CD14-positive monocyte (primary cell): ENCODE data around the gene SLC35E3. TPM values are rescaled to one million over a fixed set of nuclear protein-coding genes. Genes with fewer than 3 reads are reported as not detected.
"Not testable (repeated sequence)": the region's sequence is repeated elsewhere in the genome, so short reads cannot be mapped to it uniquely, and the experiment has no call there.

Experiments used
- DNase-seq, 3 donors: peaks; one replicate each; pipeline ENCODE4 v3.0.0-alpha.2; 2011 to 2022
- H2AFZ ChIP-seq: 2 replicates; pipeline ENCODE4 v1.6.0; 2012; ENCODE audit warnings: mild to moderate bottlenecking, low read depth, low read length, inconsistent platforms; ENCODE audit not compliant: insufficient read depth, poor library complexity, severe bottlenecking
- H3K27ac ChIP-seq, 2 donors: 1 replicate in 1 of 2; 2 replicates in 1 of 2; pipeline ENCODE4 v1.5.1; 2012 to 2013; ENCODE audit warnings: low read length in 2 of 2, control low read depth in 1 of 2, inconsistent platforms in 1 of 2, low read depth in 1 of 2, mild to moderate bottlenecking in 1 of 2
- H3K27me3 ChIP-seq, 2 donors: one replicate each; pipeline versions ENCODE4 v1.6.0 to v1.6.1; 2011 to 2013; ENCODE audit warnings: low read length in 2 of 2; ENCODE audit not compliant: control insufficient read depth in 2 of 2, insufficient read depth in 2 of 2
- H3K36me3 ChIP-seq, 2 donors: replicated peaks in 1 of 2; 1 replicate in 1 of 2; 2 replicates in 1 of 2; pipeline versions ENCODE4 v1.5.1 to v1.6.1; 2012 to 2013; ENCODE audit warnings: low read length in 2 of 2, control low read depth in 1 of 2, inconsistent platforms in 1 of 2, mild to moderate bottlenecking in 1 of 2; ENCODE audit not compliant: insufficient read depth in 2 of 2, control insufficient read depth in 1 of 2
- H3K4me1 ChIP-seq, 2 donors: 1 replicate in 1 of 2; 2 replicates in 1 of 2; pipeline versions ENCODE4 v1.5.1 to v1.6.1; 2012 to 2013; ENCODE audit warnings: low read length in 2 of 2, control low read depth in 1 of 2, inconsistent platforms in 1 of 2, mild to moderate bottlenecking in 1 of 2, moderate library complexity in 1 of 2; ENCODE audit not compliant: insufficient read depth in 2 of 2, control insufficient read depth in 1 of 2
- H3K4me2 ChIP-seq: replicated peaks from 2 replicates; pipeline ENCODE3; 2012; ENCODE audit warnings: low read length, moderate library complexity, mild to moderate bottlenecking; ENCODE audit not compliant: poor library complexity, severe bottlenecking; ENCODE audit errors: extremely low read depth
- H3K4me3 ChIP-seq, 3 experiments: fragments of 200-600 bp in 1 of 3; sonication (generic) in 1 of 3; replicated peaks in 1 of 3; 1 replicate in 2 of 3; 2 replicates in 1 of 3; pipeline ENCODE4 v1.5.1; 2011 to 2013; ENCODE audit warnings: low read length in 3 of 3, mild to moderate bottlenecking in 3 of 3, control low read depth in 2 of 3, low read depth in 2 of 3, inconsistent platforms in 1 of 3, moderate library complexity in 1 of 3
- H3K79me2 ChIP-seq: 2 replicates; pipeline ENCODE4 v1.6.0; 2012; ENCODE audit warnings: mild to moderate bottlenecking, control low read depth, inconsistent platforms, low read length, moderate library complexity; ENCODE audit not compliant: insufficient read depth
- H3K9ac ChIP-seq: 2 replicates; pipeline ENCODE4 v1.6.0; 2017; ENCODE audit warnings: low read length, mild to moderate bottlenecking; ENCODE audit not compliant: insufficient read depth, poor library complexity, severe bottlenecking
- H3K9me3 ChIP-seq, 2 donors: replicated peaks in 1 of 2; 1 replicate in 1 of 2; 2 replicates in 1 of 2; pipeline versions ENCODE4 v1.5.1 to v1.6.1; 2012 to 2013; ENCODE audit warnings: low read length in 2 of 2, control low read depth in 1 of 2; ENCODE audit not compliant: control insufficient read depth in 1 of 2, insufficient read depth in 1 of 2
- H4K20me1 ChIP-seq: 2 replicates; pipeline ENCODE4 v1.6.0; 2012; ENCODE audit warnings: mild to moderate bottlenecking, low read length, control low read depth, moderate library complexity; ENCODE audit not compliant: insufficient read depth
- H3K27ac Mint-ChIP-seq, 7 donors: one replicate each; pipeline ENCODE4 v1.8.0; 2020; ENCODE audit warnings: mild to moderate bottlenecking in 7 of 7, mixed read lengths in 7 of 7, moderate library complexity in 6 of 7, inconsistent platforms in 2 of 7
- H3K27me3 Mint-ChIP-seq, 3 donors: one replicate each; pipeline ENCODE4 v1.8.0; 2021 to 2022; ENCODE audit warnings: low read depth in 3 of 3, mild to moderate bottlenecking in 3 of 3, mixed read lengths in 3 of 3, moderate library complexity in 3 of 3, inconsistent platforms in 1 of 3
- H3K36me3 Mint-ChIP-seq, 2 donors: one replicate each; pipeline ENCODE4 v1.8.0; 2020; ENCODE audit warnings: mixed read lengths in 2 of 2, inconsistent platforms in 1 of 2, mild to moderate bottlenecking in 1 of 2
- H3K4me1 Mint-ChIP-seq: one replicate; pipeline ENCODE4 v1.8.0; 2020; ENCODE audit warnings: mild to moderate bottlenecking, mixed read lengths
- H3K4me3 Mint-ChIP-seq, 2 donors: one replicate each; pipeline ENCODE4 v1.8.0; 2020; ENCODE audit warnings: mild to moderate bottlenecking in 2 of 2, mixed read lengths in 2 of 2, moderate library complexity in 1 of 2
- H3K9me3 Mint-ChIP-seq, 7 donors: one replicate each; pipeline ENCODE4 v1.8.0; 2020 to 2022; ENCODE audit warnings: mixed read lengths in 7 of 7, mild to moderate bottlenecking in 6 of 7, moderate library complexity in 6 of 7, inconsistent platforms in 2 of 7
- CTCF ChIP-seq: fragments of 200-600 bp; IDR thresholded peaks from one replicate; pipeline ENCODE4 v1.8.0; 2022; ENCODE audit warnings: antibody characterized with exemption, mild to moderate bottlenecking
- WGBS: methylation state at CpG from one replicate; pipeline ENCODE4 v1.1.5; 2013; ENCODE audit warnings: missing lambda C conversion rate; ENCODE audit not compliant: insufficient coverage; 5-methylcytosine and 5-hydroxymethylcytosine counted together
- intact Hi-C, 2 donors: fragments of 100-400 bp; cut with micrococcal nuclease; formaldehyde crosslinking; loops; one replicate each; pipeline versions ENCODE4 v1.15.0 to v1.15.1; 2023
- polyA plus RNA-seq, 3 donors: library from polyadenylated mRNA; depleted of rRNA in 1 of 3; unstranded in 2 of 3; stranded (reverse) in 1 of 3; fragments of 300-500 nt in 2 of 3; fragments of >200 nt in 1 of 3; fragmentation: Illumina TruSeq in 2 of 3; gene quantifications; 1 replicate in 2 of 3; 2 replicates in 1 of 3; pipeline ENCODE4 v1.2.3, GENCODE V29; 2012 to 2021

Gene SLC35E3
- polyA plus RNA-seq, 3 donors, result 4.3 to 12.4 (median 10.9) TPM

- peak overlapping the region; percentile 82 to 97 (median 87) for H3K4me3 ChIP-seq
- peak overlapping the region; percentile 69 for H3K4me2 ChIP-seq
- peak overlapping the region; percentile 98 for H3K27ac ChIP-seq
- no peaks in the 10 kb centered on the region for H3K27me3 ChIP-seq
- peak in 2 of 3 donors; percentile 18 to 30 for DNase-seq
- Mint-ChIP-seq H3K4me1 (peaks cover 22% of the 10 kb centered on the region), H3K4me3 (no peak overlapping the region), H3K36me3 (peaks cover 10 to 23% of the 10 kb centered on the region in 2 donors), H3K27me3 (peaks cover 0 to 4% (median 0%) of the 10 kb centered on the region in 3 donors), H3K9me3 (peaks cover 0 to 6% (median 0%) of the 10 kb centered on the region in 7 donors), H3K27ac (peak overlapping the region; percentile 54 to 98 (median 98))
- intact Hi-C loops, result no loop called here
- no peaks in the 10 kb centered on the region for H3K9me3 ChIP-seq
- 97% methylated on average over 5 of the region's 18 CpGs for WGBS
- H3K9ac ChIP-seq, result peak overlapping the region; percentile 98
- peaks cover 14 to 22% of the 10 kb centered on the region in 2 donors for H3K4me1 ChIP-seq
- no peak for TF ChIP-seq CTCF
- H2AFZ ChIP-seq, result peak overlapping the region; percentile 99
- H3K36me3 ChIP-seq, result peaks cover 11 to 13% of the 10 kb centered on the region in 2 donors
- H4K20me1 ChIP-seq, result peaks cover 20% of the 10 kb centered on the region
- peaks cover 38% of the 10 kb centered on the region for H3K79me2 ChIP-seq
Observed at GRCh38 chr12:68806488-68807237, 60.7 kb downstream of the SLC35E3 start.

GRCh38 chr12:68807274-68807575 lies 61.2 kb downstream of the SLC35E3 start:
- WGBS, result 12% methylated on average over 10 of the region's 10 CpGs

More at GRCh38 chr12:68807274-68807575, 61.2 kb downstream of the SLC35E3 start:
- H3K27me3 ChIP-seq, H3K27me3 Mint-ChIP-seq, H3K9me3 Mint-ChIP-seq, DNase-seq, intact Hi-C loops, H3K9me3 ChIP-seq: not testable (repeated sequence)
- Histone ChIP-seq H3K4me3 (peak overlapping the region; percentile 82 to 97 (median 87)), H3K36me3 (peaks cover 17% of the 10 kb centered on the region in 2 donors), H3K4me2 (peak overlapping the region; percentile 69), H3K79me2 (peaks cover 43% of the 10 kb centered on the region), H2AFZ (peak overlapping the region; percentile 99), H3K4me1 (peaks cover 14 to 22% of the 10 kb centered on the region in 2 donors), H3K27ac (peak overlapping the region; percentile 98), H3K9ac (peak overlapping the region; percentile 98), H4K20me1 (peaks cover 26% of the 10 kb centered on the region)
- Mint-ChIP-seq H3K36me3 (peaks cover 11 to 26% of the 10 kb centered on the region in 2 donors), H3K4me3 (peak overlapping the region; percentile 95 to 96), H3K4me1 (peaks cover 23% of the 10 kb centered on the region), H3K27ac (peak overlapping the region; percentile 95 to 98 (median 98))
